IPS-20b (cell line): ENCODE measurements around the gene XPO6.
"Not testable (repeated sequence)": the region's sequence is repeated elsewhere in the genome, so short reads cannot be mapped to it uniquely, and the experiment has no call there.

Source experiments
- H3K27ac ChIP-seq: one replicate; pipeline ENCODE4 v1.5.1; 2013; ENCODE audit warnings: low read length
- H3K27me3 ChIP-seq: 2 replicates; pipeline ENCODE4 v1.6.1; 2013; ENCODE audit warnings: mild to moderate bottlenecking, low read length, inconsistent platforms; ENCODE audit not compliant: insufficient read depth
- H3K36me3 ChIP-seq: 2 replicates; pipeline ENCODE4 v1.6.1; 2013; ENCODE audit warnings: low read depth, mild to moderate bottlenecking, inconsistent platforms, low read length, moderate library complexity; ENCODE audit not compliant: insufficient read depth
- H3K4me1 ChIP-seq: 2 replicates; pipeline ENCODE4 v1.6.1; 2013; ENCODE audit warnings: mild to moderate bottlenecking, control low read depth, inconsistent platforms, low read length, moderate library complexity; ENCODE audit not compliant: insufficient read depth
- H3K4me3 ChIP-seq: 2 replicates; pipeline ENCODE4 v1.5.1; 2013; ENCODE audit warnings: mild to moderate bottlenecking, low read length, inconsistent platforms
- H3K9ac ChIP-seq: 2 replicates; pipeline ENCODE4 v1.6.1; 2013; ENCODE audit warnings: low read depth, mild to moderate bottlenecking, inconsistent platforms, low read length, moderate library complexity
- H3K9me3 ChIP-seq: 2 replicates; pipeline ENCODE4 v1.6.1; 2013; ENCODE audit warnings: mild to moderate bottlenecking, low read depth, low read length, inconsistent platforms; ENCODE audit not compliant: insufficient read depth

XPO6 gene

GRCh38 chr16:28237754-28238357 lies 26.1 kb upstream of the XPO6 start:
- H3K9me3 ChIP-seq = peaks cover 6% of the 10 kb centered on the region; the same call in 1 of the 2 replicates
- H3K27ac ChIP-seq = no peak overlapping the region
- no peaks in the 10 kb centered on the region for H3K4me1 ChIP-seq
- H3K4me3 ChIP-seq = no peak overlapping the region
- no peak overlapping the region for H3K9ac ChIP-seq
- no peaks in the 10 kb centered on the region for H3K27me3 ChIP-seq
- H3K36me3 ChIP-seq = no peaks in the 10 kb centered on the region

- no peaks in the 10 kb centered on the region for H3K4me1 ChIP-seq
- H3K27ac ChIP-seq = no peak overlapping the region
- no peak overlapping the region for H3K9ac ChIP-seq
- H3K9me3 ChIP-seq = no peaks in the 10 kb centered on the region
- H3K36me3 ChIP-seq = no peaks in the 10 kb centered on the region
- H3K27me3 ChIP-seq = no peaks in the 10 kb centered on the region
- no peak overlapping the region for H3K4me3 ChIP-seq
Measured at GRCh38 chr16:28231763-28232162, 20.0 kb upstream of the XPO6 start.

DNA sequence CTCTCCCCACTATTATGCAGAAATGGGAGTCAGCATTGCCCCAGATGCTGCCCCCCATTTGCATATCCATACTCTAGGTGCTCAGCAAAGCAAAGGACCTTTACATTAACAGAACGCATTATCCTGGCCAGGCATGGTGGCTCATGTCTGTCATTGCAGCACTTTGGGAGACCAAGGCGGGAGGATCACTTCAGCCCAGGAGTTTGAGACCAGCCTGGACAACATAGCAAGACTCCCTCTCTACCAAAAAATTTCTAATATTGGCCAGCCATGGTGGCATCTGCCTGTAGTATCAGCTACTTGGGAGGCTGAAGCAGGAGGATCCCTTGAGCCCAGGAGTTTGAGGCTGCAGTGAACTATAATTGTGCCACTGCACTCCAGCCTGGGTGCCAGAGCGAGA lies 12.1 kb upstream of the XPO6 start:
- H3K4me3 ChIP-seq, H3K9me3 ChIP-seq, H3K27ac ChIP-seq, H3K36me3 ChIP-seq, H3K9ac ChIP-seq, H3K4me1 ChIP-seq, H3K27me3 ChIP-seq: not testable (repeated sequence)

DNA sequence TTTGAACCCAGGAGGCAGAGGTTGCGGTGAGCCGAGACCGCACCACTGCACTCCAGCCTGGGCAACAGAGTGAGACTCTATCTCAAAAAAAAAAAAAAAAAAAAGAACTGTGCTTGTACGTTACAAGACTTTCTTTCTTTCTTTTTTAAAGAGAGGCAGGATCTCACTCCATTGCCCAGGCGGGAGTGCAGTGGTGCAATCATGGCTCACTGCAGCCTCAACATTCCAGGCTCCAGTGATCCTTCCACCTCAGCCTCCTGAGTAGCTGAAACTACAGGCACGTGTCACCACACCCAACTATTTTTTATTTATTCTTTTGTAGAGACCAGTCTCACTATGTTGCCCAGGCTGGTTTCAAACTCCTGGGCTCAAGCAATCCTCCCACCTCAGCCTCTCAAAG lies 8.0 kb upstream of the XPO6 start:
- not testable (repeated sequence) for H3K4me1 ChIP-seq, H3K9me3 ChIP-seq, H3K27me3 ChIP-seq, H3K9ac ChIP-seq, H3K36me3 ChIP-seq, H3K27ac ChIP-seq, H3K4me3 ChIP-seq

DNA sequence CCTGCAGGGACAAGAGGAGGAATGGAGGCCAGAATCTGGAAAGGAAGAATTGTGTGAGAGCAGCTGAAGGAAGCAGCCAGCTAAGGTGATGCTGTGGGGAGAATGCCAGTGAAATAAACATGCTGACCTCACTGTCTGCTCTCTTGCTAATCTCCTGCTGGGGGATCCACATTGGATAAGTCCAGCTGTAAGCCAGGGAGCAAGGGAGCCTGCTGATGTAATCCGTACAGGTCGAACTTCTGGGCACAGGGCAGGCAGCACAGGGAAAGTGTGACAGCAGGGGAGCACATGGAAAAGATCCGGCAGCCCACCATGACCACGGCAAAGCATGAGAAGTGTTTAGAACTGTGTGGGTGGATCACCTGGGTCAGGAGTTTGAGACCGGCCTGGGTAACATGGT lies 7.5 kb upstream of the XPO6 start:
- H3K27ac ChIP-seq = no peak overlapping the region
- no peaks in the 10 kb centered on the region for H3K27me3 ChIP-seq
- H3K9ac ChIP-seq = no peak overlapping the region
- no peaks in the 10 kb centered on the region for H3K36me3 ChIP-seq
- H3K4me1 ChIP-seq = no peaks in the 10 kb centered on the region
- no peak overlapping the region for H3K4me3 ChIP-seq
- H3K9me3 ChIP-seq = no peaks in the 10 kb centered on the region

GRCh38 chr16:28218109-28218508 lies 6.3 kb upstream of the XPO6 start:
- Histone ChIP-seq H3K4me3 (no peak overlapping the region), H3K36me3 (no peaks in the 10 kb centered on the region), H3K9ac (no peak overlapping the region), H3K4me1 (no peaks in the 10 kb centered on the region), H3K27ac (no peak overlapping the region), H3K27me3 (no peaks in the 10 kb centered on the region), H3K9me3 (no peaks in the 10 kb centered on the region)

- no peak overlapping the region for H3K27ac ChIP-seq
- no peak overlapping the region for H3K9ac ChIP-seq
- H3K4me3 ChIP-seq = no peak overlapping the region
- H3K27me3 ChIP-seq = no peaks in the 10 kb centered on the region
- H3K4me1 ChIP-seq = peaks cover 2% of the 10 kb centered on the region; the same call in 1 of the 2 replicates
- H3K36me3 ChIP-seq = no peaks in the 10 kb centered on the region
- no peaks in the 10 kb centered on the region for H3K9me3 ChIP-seq
Measured at GRCh38 chr16:28217326-28217725, 5.6 kb upstream of the XPO6 start.

GRCh38 chr16:28213396-28213795 lies 1.6 kb upstream of the XPO6 start:
- no peak overlapping the region for H3K27ac ChIP-seq
- peaks cover 7% of the 10 kb centered on the region; the same call in 1 of the 2 replicates for H3K4me1 ChIP-seq
- H3K27me3 ChIP-seq = no peaks in the 10 kb centered on the region
- peaks cover 8% of the 10 kb centered on the region for H3K36me3 ChIP-seq
- H3K4me3 ChIP-seq = no peak overlapping the region
- H3K9me3 ChIP-seq = no peaks in the 10 kb centered on the region
- no peak overlapping the region for H3K9ac ChIP-seq

- no peaks in the 10 kb centered on the region for H3K9me3 ChIP-seq
- peak overlapping the region; percentile 78 for H3K27ac ChIP-seq
- H3K4me3 ChIP-seq = peak overlapping the region; percentile 63
- peaks cover 7% of the 10 kb centered on the region; the same call in 1 of the 2 replicates for H3K4me1 ChIP-seq
- peaks cover 17% of the 10 kb centered on the region for H3K36me3 ChIP-seq
- H3K9ac ChIP-seq = peak overlapping the region; percentile 55; the same call in 1 of the 2 replicates
- H3K27me3 ChIP-seq = no peaks in the 10 kb centered on the region
Measured at GRCh38 chr16:28212532-28212873, 738 bp upstream of the XPO6 start.

GRCh38 chr16:28210979-28211588 lies 681 bp downstream of the XPO6 start:
- Histone ChIP-seq H3K4me3 (peak overlapping the region; percentile 88), H3K4me1 (peaks cover 7% of the 10 kb centered on the region; the same call in 1 of the 2 replicates), H3K27me3 (no peaks in the 10 kb centered on the region), H3K27ac (no peak overlapping the region), H3K36me3 (peaks cover 30% of the 10 kb centered on the region), H3K9ac (peak overlapping the region; percentile 70; the same call in 1 of the 2 replicates), H3K9me3 (no peaks in the 10 kb centered on the region)

DNA sequence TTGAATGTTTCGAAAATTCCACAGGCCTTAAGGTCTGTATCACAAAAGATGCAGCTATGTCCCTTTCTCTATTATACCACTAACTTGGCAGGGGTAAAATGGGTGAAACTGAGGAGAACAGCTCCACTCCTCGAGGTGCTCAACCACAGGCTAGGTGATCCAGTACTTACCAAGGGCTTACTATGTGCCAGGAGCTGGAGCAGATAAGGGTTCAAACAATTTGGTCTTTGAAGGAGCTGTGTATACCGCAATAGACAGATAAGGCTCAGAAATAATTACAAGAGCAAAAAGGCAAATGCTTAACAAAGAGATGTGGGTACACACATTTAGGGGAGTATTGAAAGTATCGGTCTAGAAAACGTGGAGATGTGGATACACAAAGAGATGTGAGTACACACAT lies 1.5 kb downstream of the XPO6 start:
- peak overlapping the region; percentile 88 for H3K4me3 ChIP-seq
- peak overlapping the region; percentile 70; the same call in 1 of the 2 replicates for H3K9ac ChIP-seq
- H3K9me3 ChIP-seq = no peaks in the 10 kb centered on the region
- no peak overlapping the region for H3K27ac ChIP-seq
- H3K4me1 ChIP-seq = peaks cover 7% of the 10 kb centered on the region; the same call in 1 of the 2 replicates
- H3K27me3 ChIP-seq = no peaks in the 10 kb centered on the region
- peaks cover 37% of the 10 kb centered on the region for H3K36me3 ChIP-seq

DNA sequence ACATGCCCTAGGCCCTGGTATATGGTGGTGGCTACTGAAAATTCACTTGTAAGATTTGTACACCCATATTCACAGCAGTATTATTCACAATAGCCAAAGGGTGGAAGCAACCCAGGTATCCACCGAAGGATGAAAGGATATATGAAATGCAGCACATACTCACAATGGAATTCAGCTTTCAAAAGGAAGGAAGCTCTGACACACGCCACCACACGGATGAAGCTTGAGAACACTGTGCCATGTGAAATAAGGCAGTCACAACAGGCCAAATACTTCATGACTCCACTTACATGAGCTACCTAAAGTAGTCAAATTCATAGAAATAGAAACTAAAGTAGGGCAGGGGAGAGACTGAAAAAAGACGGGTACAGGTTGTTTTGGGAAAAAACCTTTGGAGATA lies 2.9 kb downstream of the XPO6 start:
- H3K9me3 ChIP-seq = no peaks in the 10 kb centered on the region
- no peak overlapping the region for H3K9ac ChIP-seq
- H3K4me1 ChIP-seq = peaks cover 7% of the 10 kb centered on the region; the same call in 1 of the 2 replicates
- H3K27me3 ChIP-seq = no peaks in the 10 kb centered on the region
- no peak overlapping the region for H3K27ac ChIP-seq
- H3K36me3 ChIP-seq = peaks cover 51% of the 10 kb centered on the region
- H3K4me3 ChIP-seq = no peak overlapping the region
